Activated CD8-positive, alpha-beta memory T cell treated with anti-CD3 and anti-CD28 coated beads for 24 hours (primary cell): ENCODE results near the gene LIPI.
"Not testable (repeated sequence)": the region's sequence is repeated elsewhere in the genome, so short reads cannot be mapped to it uniquely, and the experiment has no call there.

ENCODE experiments used
- DNase-seq: peaks from one replicate; pipeline ENCODE4 v3.0.0-alpha.2; 2020

Gene LIPI

GRCh38 chr21:14115646-14116045 lies 95.1 kb downstream of the LIPI start:
- no peak for DNase-seq

DNA sequence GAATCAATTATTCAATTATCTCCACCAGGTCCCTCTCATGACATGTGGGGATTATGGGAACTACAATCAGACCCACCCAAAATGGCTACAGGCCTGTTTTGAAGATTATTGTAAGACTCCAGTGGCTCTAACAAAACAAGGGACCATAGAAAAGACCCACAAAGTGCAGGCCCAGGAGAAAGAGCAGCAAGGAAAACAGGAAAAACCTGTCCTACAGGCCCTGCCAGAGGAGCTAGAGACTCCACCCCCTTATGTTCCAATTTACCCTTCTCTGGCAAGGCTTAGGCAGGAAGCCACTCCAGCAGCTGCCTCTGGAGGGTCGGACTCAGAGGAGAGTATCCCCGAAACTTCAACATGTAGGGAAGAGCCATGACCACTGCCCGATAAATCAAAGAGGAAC lies 96.5 kb downstream of the LIPI start:
- DNase-seq: no peak

DNA sequence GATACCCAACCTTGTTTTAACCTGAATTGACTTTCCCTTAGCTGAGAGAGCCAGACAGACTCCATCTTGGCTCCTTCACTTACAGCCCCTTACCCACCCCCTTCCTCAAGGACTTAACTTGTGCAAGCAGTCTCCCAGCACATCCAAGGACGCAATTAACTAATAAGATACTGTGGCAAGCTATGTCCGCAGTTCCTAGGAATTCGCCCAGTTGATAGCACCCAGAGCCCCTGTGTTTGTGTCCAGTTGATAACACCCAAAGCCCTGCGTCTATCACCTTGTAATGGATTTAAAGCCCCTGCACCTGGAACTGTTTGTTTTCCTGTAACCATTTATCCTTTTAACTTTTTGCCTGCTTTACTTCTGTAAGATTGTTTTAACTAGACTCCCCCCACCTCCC lies 106.2 kb downstream of the LIPI start:
- DNase-seq: not testable (repeated sequence)

DNA sequence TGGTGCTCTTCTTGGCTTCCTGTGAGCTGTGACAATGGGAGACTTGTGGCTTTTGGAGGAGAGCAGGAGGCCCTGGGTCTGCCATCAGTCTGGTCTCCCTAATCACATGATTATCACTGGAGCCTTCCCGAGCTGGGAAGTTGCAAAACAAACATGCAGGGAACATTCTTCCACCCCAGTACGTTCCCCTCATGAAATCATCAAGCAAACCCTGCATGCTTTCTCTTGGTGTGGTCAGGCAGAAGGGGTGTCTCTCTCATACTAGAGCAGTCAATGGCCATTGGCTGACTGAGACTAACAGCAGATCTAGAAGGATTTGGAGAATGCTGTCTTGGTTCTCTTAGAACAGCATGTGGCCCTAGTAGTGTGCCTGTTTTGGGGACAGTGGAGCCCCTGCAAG lies 111.2 kb downstream of the LIPI start:
- DNase-seq: peak; percentile 4

DNA sequence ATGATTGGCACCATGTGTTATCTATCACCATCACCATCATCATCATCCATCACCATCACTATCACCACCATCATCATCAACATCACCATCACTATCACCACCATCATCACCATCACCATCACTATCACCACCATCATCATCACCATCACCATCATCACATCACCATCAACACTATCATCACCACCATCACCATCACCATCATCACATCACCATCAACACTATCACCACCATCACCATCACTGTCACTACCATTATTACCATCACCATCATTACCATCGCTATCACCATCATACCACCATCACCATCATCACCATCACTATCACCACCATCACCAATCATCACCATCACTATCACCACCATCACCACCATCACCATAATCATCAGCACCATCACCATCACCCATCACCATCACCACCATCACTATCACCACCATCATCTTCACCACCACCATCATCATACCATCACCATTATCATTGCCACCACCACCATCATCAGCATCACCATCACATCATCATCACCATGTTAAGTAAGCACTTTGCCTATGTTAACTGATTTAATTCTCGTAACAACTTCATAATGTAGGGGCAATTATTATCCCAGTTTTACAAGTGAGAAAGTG lies 112.8 kb downstream of the LIPI start:
- DNase-seq: no peak

DNA sequence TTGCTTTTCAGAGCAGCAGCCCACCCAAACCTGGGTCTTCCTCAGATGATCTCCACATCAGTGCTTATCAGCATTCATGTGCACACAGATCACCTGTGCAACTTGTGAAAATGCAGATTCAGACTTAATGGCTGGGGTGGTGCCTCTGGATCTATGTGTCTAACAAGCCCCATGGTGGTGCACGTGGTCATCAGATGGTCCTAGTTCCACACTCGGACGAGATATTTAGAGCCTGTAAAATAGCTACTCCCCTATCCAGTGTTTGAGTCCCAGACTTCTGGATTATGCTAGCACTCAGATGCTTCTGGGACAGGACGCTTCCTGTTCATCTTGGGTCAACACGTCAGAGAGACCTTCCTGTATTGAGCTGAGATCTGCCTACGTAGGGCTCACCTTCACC lies 114.2 kb downstream of the LIPI start:
- peak; percentile 38 for DNase-seq

GRCh38 chr21:14096172-14096571 lies 114.6 kb downstream of the LIPI start:
- no peak for DNase-seq

DNA sequence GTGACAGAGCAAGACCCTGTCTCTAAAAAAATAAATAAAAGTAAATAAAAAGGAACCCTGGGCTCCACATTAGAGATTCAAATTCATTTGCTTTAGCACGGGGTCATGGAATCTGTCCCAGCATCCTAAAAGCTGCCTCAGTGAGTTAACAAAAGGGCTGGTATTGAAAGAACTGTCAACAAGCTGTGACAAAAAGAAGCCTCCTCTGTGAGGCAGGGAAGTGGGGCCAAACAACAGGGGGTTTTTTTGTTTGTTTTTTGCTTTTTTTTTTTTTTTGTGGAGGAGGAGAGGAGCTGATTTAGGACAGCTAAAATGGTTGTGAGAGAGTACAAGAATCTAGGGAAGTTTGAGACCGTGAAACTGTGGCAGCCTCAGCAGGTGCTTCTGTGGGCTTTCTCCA lies 115.7 kb downstream of the LIPI start:
- no peak for DNase-seq

DNA sequence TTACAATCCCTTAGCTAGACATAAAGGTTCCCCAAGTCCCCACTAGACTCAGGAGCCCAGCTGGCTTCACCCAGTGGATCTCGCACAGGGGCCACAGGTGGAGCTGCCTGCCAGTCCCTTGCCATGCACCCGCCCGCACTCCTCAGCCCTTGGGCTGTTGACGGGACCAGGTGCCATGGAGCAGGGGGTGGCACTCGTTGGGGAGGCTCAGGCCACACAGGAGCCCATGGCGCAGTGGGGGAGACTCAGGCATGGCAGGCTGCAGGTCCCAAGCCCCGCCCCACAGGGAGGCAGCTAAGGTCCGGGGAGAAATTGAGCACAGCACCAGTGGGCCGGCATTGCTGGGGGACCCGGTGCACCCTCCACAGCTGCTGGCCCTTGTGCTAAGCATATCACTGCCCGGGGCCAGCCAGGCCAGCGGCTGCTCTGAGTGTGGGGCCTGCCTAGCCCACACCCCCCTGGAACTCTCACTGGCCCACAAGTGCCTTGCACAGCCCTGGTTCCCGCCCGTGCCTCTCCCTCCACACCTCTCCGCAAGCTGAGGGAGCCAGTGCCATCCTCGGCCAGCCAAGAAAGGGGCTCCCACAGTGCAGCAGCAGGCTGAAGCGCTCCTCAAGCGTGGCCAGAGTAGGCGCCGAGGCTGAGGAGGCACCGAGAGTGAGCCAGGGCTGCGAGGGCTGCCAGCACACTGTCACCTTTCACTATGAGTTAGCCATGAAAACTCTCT lies 117.8 kb downstream of the LIPI start:
- DNase-seq: peak; percentile 43

- DNase-seq: not testable (repeated sequence)
Measured at GRCh38 chr21:14090184-14090583, 120.6 kb downstream of the LIPI start.

GRCh38 chr21:14088391-14088790 lies 122.4 kb downstream of the LIPI start:
- DNase-seq: peak; percentile 54

DNA sequence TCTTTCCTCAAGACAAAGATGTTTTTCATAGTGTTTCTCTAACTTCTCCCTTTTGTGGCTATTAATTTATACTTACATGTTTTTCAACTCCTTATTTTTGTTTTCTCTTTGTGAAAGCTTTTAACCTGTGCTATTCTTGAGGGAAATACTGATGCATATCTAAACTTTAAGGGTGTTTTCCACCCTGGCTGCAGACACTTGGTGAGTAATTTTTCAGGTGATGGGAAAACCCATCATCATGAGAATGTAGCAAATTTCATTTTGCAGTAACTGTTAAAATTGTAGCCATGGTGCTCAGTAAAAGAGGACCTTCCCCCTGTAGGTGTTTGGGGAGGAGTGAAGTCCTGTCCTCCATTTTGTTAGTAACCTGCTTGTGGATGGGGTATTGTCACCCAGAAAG lies 124.2 kb downstream of the LIPI start:
- no peak for DNase-seq

DNA sequence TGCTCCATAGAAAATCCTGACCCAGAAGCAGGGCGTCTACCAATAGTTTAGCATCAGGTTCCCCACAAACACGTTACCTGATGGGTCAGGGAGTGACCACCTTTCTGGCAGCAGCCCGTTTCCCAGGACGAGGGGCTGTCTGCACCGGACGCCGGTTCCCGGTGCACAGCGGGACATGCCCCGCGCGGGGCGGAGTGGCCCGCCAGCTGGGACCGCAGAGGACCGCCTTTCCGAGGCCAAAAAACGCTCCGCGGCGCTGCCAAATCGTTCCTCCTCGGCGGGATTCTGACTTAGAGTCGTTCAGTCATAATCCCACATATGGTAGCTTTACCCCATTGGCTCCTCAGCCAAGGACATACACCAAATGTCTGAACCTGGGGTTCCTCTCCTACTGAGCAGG lies 126.1 kb downstream of the LIPI start:
- DNase-seq: peak; percentile 45

GRCh38 chr21:14084068-14084501 lies 126.7 kb downstream of the LIPI start:
- DNase-seq: peak; percentile 43

DNA sequence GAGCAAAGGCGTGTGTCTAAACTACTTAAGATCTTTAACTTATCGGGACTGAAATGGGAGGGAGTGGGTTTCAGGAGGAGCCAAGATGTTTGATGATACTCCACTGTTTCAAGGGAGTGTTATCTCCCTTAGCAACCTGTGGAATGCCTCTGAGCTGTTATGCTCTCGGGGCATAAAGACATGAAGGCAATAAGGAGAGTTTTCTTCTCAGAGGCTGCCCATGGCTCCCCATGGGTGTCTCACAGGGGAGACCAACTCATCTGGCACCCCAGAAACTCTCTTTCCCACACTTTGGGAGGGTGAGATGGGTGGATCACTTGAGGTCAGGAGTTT lies 130.0 kb downstream of the LIPI start:
- no peak for DNase-seq

DNA sequence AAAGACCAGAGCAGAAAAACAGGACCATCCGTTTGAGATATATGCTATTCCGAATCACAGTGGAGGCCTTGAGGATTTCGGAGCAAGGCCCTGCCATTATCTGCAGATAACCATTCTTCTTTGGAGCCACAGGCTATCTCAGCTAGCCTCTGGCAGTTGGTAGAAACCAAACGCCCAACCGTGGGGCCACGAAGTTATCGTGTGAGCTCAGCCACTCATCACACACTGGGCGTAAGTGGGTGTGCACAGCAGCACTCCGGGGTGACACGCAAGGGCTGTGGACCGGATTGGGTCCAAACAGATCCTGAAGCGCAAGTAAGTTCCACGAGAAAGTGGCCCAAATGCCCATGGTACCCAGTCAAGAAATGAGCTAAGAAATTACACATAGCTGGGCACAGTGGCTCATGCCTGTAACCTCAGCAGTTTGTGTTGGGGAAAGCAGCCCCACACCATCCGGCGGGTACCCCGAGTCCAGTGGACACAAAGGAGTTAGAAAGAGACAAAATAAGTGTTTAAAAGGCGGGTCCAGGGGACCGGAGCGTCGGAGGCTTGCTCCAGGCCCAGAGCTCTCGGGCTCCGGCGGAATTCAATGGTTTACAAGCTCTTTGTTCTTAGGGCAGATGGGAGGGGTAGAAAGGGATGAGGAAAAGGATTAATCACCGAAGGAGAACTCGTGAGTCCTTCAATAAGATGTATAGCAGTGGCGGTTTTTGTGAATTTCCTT lies 130.6 kb downstream of the LIPI start:
- peak; percentile 30 for DNase-seq

GRCh38 chr21:14078746-14079375 lies 131.9 kb downstream of the LIPI start:
- peak; percentile 5 for DNase-seq

- peak; percentile 50 for DNase-seq
Measured at GRCh38 chr21:14076143-14076806, 134.5 kb downstream of the LIPI start.

- DNase-seq: peak; percentile 41
Measured at GRCh38 chr21:14075346-14076142, 135.2 kb downstream of the LIPI start.

DNA sequence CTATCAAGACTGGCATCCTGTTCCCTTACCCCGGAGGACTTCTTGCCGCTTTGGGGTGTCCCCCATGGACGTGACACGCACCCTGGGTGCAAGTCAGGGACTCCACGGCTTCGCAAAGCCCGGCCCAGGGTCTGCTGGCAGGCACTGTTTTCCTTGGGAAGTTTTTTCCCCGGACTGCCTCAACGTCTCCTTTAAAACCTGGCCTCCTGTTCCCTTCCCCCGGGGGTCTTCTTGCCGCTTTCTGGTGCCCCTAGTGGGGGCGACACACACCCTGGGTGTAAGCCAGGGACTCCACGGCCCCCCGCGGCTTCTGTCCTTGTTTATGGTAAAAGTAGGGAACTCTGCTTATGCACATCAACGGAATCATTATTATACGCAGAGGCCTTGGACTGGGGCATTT lies 136.6 kb downstream of the LIPI start:
- peak; percentile 44 for DNase-seq

DNA sequence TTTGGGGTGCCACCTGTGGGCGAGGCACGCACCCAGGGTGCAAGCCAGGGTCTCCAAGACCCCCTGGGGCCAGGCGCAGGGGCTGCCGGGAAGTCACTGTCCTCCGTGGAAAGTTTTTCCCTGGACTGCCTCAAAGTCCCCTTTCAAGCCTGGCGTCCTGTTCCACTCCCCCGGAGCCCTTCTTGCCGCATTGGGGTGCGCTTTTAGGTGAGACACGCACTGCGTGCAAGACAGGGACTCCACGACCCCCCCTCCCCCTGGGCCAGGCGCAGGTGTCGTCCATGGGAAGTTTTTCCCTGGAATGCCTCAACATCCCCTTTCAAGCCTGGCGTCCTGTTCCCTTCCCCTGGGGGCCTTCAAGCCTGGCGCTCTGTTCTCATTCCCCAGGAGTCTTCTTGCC lies 137.1 kb downstream of the LIPI start:
- peak; percentile 21 for DNase-seq
